CD14-positive monocyte (primary cell): Measurements from ENCODE around the gene ADNP2. TPM values are rescaled to one million over a fixed set of nuclear protein-coding genes. Genes with fewer than 3 reads are reported as not detected.

Experiments used
- DNase-seq, 3 donors: peaks; one replicate each; pipeline ENCODE4 v3.0.0-alpha.2; 2011 to 2022
- H2AFZ ChIP-seq: 2 replicates; pipeline ENCODE4 v1.6.0; 2012; ENCODE audit warnings: mild to moderate bottlenecking, low read depth, low read length, inconsistent platforms; ENCODE audit not compliant: insufficient read depth, poor library complexity, severe bottlenecking
- H3K27ac ChIP-seq, 2 donors: 1 replicate in 1 of 2; 2 replicates in 1 of 2; pipeline ENCODE4 v1.5.1; 2012 to 2013; ENCODE audit warnings: low read length in 2 of 2, control low read depth in 1 of 2, inconsistent platforms in 1 of 2, low read depth in 1 of 2, mild to moderate bottlenecking in 1 of 2
- H3K27me3 ChIP-seq, 2 donors: one replicate each; pipeline versions ENCODE4 v1.6.0 to v1.6.1; 2011 to 2013; ENCODE audit warnings: low read length in 2 of 2; ENCODE audit not compliant: control insufficient read depth in 2 of 2, insufficient read depth in 2 of 2
- H3K36me3 ChIP-seq, 2 donors: replicated peaks in 1 of 2; 1 replicate in 1 of 2; 2 replicates in 1 of 2; pipeline versions ENCODE4 v1.5.1 to v1.6.1; 2012 to 2013; ENCODE audit warnings: low read length in 2 of 2, control low read depth in 1 of 2, inconsistent platforms in 1 of 2, mild to moderate bottlenecking in 1 of 2; ENCODE audit not compliant: insufficient read depth in 2 of 2, control insufficient read depth in 1 of 2
- H3K4me1 ChIP-seq, 2 donors: 1 replicate in 1 of 2; 2 replicates in 1 of 2; pipeline versions ENCODE4 v1.5.1 to v1.6.1; 2012 to 2013; ENCODE audit warnings: low read length in 2 of 2, control low read depth in 1 of 2, inconsistent platforms in 1 of 2, mild to moderate bottlenecking in 1 of 2, moderate library complexity in 1 of 2; ENCODE audit not compliant: insufficient read depth in 2 of 2, control insufficient read depth in 1 of 2
- H3K4me2 ChIP-seq: replicated peaks from 2 replicates; pipeline ENCODE3; 2012; ENCODE audit warnings: low read length, moderate library complexity, mild to moderate bottlenecking; ENCODE audit not compliant: poor library complexity, severe bottlenecking; ENCODE audit errors: extremely low read depth
- H3K4me3 ChIP-seq, 3 experiments: fragments of 200-600 bp in 1 of 3; sonication (generic) in 1 of 3; replicated peaks in 1 of 3; 1 replicate in 2 of 3; 2 replicates in 1 of 3; pipeline ENCODE4 v1.5.1; 2011 to 2013; ENCODE audit warnings: low read length in 3 of 3, mild to moderate bottlenecking in 3 of 3, control low read depth in 2 of 3, low read depth in 2 of 3, inconsistent platforms in 1 of 3, moderate library complexity in 1 of 3
- H3K79me2 ChIP-seq: 2 replicates; pipeline ENCODE4 v1.6.0; 2012; ENCODE audit warnings: mild to moderate bottlenecking, control low read depth, inconsistent platforms, low read length, moderate library complexity; ENCODE audit not compliant: insufficient read depth
- H3K9ac ChIP-seq: 2 replicates; pipeline ENCODE4 v1.6.0; 2017; ENCODE audit warnings: low read length, mild to moderate bottlenecking; ENCODE audit not compliant: insufficient read depth, poor library complexity, severe bottlenecking
- H3K9me3 ChIP-seq, 2 donors: replicated peaks in 1 of 2; 1 replicate in 1 of 2; 2 replicates in 1 of 2; pipeline versions ENCODE4 v1.5.1 to v1.6.1; 2012 to 2013; ENCODE audit warnings: low read length in 2 of 2, control low read depth in 1 of 2; ENCODE audit not compliant: control insufficient read depth in 1 of 2, insufficient read depth in 1 of 2
- H4K20me1 ChIP-seq: 2 replicates; pipeline ENCODE4 v1.6.0; 2012; ENCODE audit warnings: mild to moderate bottlenecking, low read length, control low read depth, moderate library complexity; ENCODE audit not compliant: insufficient read depth
- H3K27ac Mint-ChIP-seq, 7 donors: one replicate each; pipeline ENCODE4 v1.8.0; 2020; ENCODE audit warnings: mild to moderate bottlenecking in 7 of 7, mixed read lengths in 7 of 7, moderate library complexity in 6 of 7, inconsistent platforms in 2 of 7
- H3K27me3 Mint-ChIP-seq, 3 donors: one replicate each; pipeline ENCODE4 v1.8.0; 2021 to 2022; ENCODE audit warnings: low read depth in 3 of 3, mild to moderate bottlenecking in 3 of 3, mixed read lengths in 3 of 3, moderate library complexity in 3 of 3, inconsistent platforms in 1 of 3
- H3K36me3 Mint-ChIP-seq, 2 donors: one replicate each; pipeline ENCODE4 v1.8.0; 2020; ENCODE audit warnings: mixed read lengths in 2 of 2, inconsistent platforms in 1 of 2, mild to moderate bottlenecking in 1 of 2
- H3K4me1 Mint-ChIP-seq: one replicate; pipeline ENCODE4 v1.8.0; 2020; ENCODE audit warnings: mild to moderate bottlenecking, mixed read lengths
- H3K4me3 Mint-ChIP-seq, 2 donors: one replicate each; pipeline ENCODE4 v1.8.0; 2020; ENCODE audit warnings: mild to moderate bottlenecking in 2 of 2, mixed read lengths in 2 of 2, moderate library complexity in 1 of 2
- H3K9me3 Mint-ChIP-seq, 7 donors: one replicate each; pipeline ENCODE4 v1.8.0; 2020 to 2022; ENCODE audit warnings: mixed read lengths in 7 of 7, mild to moderate bottlenecking in 6 of 7, moderate library complexity in 6 of 7, inconsistent platforms in 2 of 7
- WGBS: methylation state at CpG from one replicate; pipeline ENCODE4 v1.1.5; 2013; ENCODE audit warnings: missing lambda C conversion rate; ENCODE audit not compliant: insufficient coverage; 5-methylcytosine and 5-hydroxymethylcytosine counted together
- intact Hi-C, 2 donors: fragments of 100-400 bp; cut with micrococcal nuclease; formaldehyde crosslinking; loops; one replicate each; pipeline versions ENCODE4 v1.15.0 to v1.15.1; 2023
- polyA plus RNA-seq, 3 donors: library from polyadenylated mRNA; depleted of rRNA in 1 of 3; unstranded in 2 of 3; stranded (reverse) in 1 of 3; fragments of 300-500 nt in 2 of 3; fragments of >200 nt in 1 of 3; fragmentation: Illumina TruSeq in 2 of 3; gene quantifications; 1 replicate in 2 of 3; 2 replicates in 1 of 3; pipeline ENCODE4 v1.2.3, GENCODE V29; 2012 to 2021
- TF ChIP-seq, protein P1 (sequence below): fragments of 200-600 bp; IDR thresholded peaks from one replicate; pipeline ENCODE4 v1.8.0; 2022; ENCODE audit warnings: antibody characterized with exemption, mild to moderate bottlenecking

The ADNP2 gene
- polyA plus RNA-seq, 3 donors: 3.0 to 5.6 (median 3.6) TPM

- Histone ChIP-seq H3K9me3 (peaks cover 0 to 9% of the 10 kb centered on the region in 2 donors), H3K27me3 (no peaks in the 10 kb centered on the region), H3K79me2 (peaks cover 19% of the 10 kb centered on the region), H3K36me3 (no peaks in the 10 kb centered on the region), H3K4me2 (no peak overlapping the region), H2AFZ (no peak overlapping the region), H3K9ac (no peak overlapping the region), H3K4me3 (no peak overlapping the region), H3K4me1 (peaks cover 11 to 17% of the 10 kb centered on the region in 2 donors), H4K20me1 (no peaks in the 10 kb centered on the region), H3K27ac (no peak overlapping the region)
- Mint-ChIP-seq H3K4me3 (no peak overlapping the region), H3K4me1 (peaks cover 11% of the 10 kb centered on the region), H3K9me3 (peaks cover 2 to 13% (median 9%) of the 10 kb centered on the region in 7 donors), H3K36me3 (peaks cover 0 to 5% of the 10 kb centered on the region in 2 donors), H3K27ac (peak overlapping the region in 2 of 7 donors; percentile 3 to 35), H3K27me3 (peaks cover 0 to 4% (median 4%) of the 10 kb centered on the region in 3 donors)
- TF ChIP-seq, protein P1, sequence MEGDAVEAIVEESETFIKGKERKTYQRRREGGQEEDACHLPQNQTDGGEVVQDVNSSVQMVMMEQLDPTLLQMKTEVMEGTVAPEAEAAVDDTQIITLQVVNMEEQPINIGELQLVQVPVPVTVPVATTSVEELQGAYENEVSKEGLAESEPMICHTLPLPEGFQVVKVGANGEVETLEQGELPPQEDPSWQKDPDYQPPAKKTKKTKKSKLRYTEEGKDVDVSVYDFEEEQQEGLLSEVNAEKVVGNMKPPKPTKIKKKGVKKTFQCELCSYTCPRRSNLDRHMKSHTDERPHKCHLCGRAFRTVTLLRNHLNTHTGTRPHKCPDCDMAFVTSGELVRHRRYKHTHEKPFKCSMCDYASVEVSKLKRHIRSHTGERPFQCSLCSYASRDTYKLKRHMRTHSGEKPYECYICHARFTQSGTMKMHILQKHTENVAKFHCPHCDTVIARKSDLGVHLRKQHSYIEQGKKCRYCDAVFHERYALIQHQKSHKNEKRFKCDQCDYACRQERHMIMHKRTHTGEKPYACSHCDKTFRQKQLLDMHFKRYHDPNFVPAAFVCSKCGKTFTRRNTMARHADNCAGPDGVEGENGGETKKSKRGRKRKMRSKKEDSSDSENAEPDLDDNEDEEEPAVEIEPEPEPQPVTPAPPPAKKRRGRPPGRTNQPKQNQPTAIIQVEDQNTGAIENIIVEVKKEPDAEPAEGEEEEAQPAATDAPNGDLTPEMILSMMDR: no peak
- intact Hi-C loops: loop anchor here (5.0 to 10.0 kb wide), 5 partner anchors 41 to 429 kb away; partner anchors contain the start of gene CTDP1 (in 1 of the 2)
- 86% methylated on average over 6 of the region's 6 CpGs for WGBS
- no peak for DNase-seq
These were observed 2.5 kb upstream of the ADNP2 start for GRCh38 chr18:80106482-80107051.

DNA sequence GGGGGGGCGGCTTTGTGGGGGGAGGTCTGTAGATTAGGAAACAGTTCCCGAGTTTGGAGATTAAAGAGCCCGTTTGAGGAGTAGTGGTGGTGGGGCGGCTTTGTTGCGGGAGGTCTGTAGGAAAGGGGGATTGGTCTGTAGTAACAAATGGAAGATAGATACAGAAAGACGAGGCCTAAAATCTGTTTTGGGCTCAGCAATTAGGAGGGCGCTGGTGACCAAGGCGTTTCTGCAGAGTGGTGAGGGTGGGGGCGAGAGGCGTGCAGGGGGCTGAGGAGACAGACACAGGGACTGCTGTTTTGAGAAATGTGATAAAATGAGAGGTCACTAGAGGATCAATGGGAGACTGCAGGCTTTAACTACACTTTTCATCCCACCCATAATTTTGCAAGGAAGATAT lies 1.6 kb upstream of the ADNP2 start:
- Histone ChIP-seq H3K27me3 (no peaks in the 10 kb centered on the region), H3K4me2 (no peak overlapping the region), H3K9me3 (peaks cover 0 to 9% of the 10 kb centered on the region in 2 donors), H2AFZ (peak overlapping the region; percentile 33), H3K36me3 (no peaks in the 10 kb centered on the region), H3K79me2 (peaks cover 26% of the 10 kb centered on the region), H4K20me1 (no peaks in the 10 kb centered on the region), H3K27ac (no peak overlapping the region), H3K9ac (no peak overlapping the region), H3K4me1 (peaks cover 11 to 17% of the 10 kb centered on the region in 2 donors), H3K4me3 (no peak overlapping the region)
- H3K9me3 Mint-ChIP-seq: peaks cover 2 to 13% (median 8%) of the 10 kb centered on the region in 7 donors
- TF ChIP-seq, protein P1: no peak
- H3K4me3 Mint-ChIP-seq: no peak overlapping the region
- peaks cover 0 to 4% (median 2%) of the 10 kb centered on the region in 3 donors for H3K27me3 Mint-ChIP-seq
- no peak for DNase-seq
- H3K4me1 Mint-ChIP-seq: peaks cover 12% of the 10 kb centered on the region
- H3K27ac Mint-ChIP-seq: peak overlapping the region in 3 of 7 donors; percentile 8 to 48 (median 16)
- intact Hi-C loops: loop anchor here (5.0 to 10.0 kb wide), 5 partner anchors 40 to 430 kb away; partner anchors contain the start of gene CTDP1 (in 1 of the 2)
- H3K36me3 Mint-ChIP-seq: peaks cover 0 to 5% of the 10 kb centered on the region in 2 donors
- WGBS: 90% methylated on average over 7 of the region's 10 CpGs
